ENCODE results near the gene HACE1. TPM values are rescaled to one million over a fixed set of nuclear protein-coding genes. Genes with fewer than 3 reads are reported as not detected.

The HACE1 gene
- total RNA-seq, 1 experiment from 2014 or later: 5.5 TPM

GRCh38 chr6:104679971-104680370 is 179.7 kb downstream of the HACE1 start:
- no peak overlapping the region for H3K27ac Mint-ChIP-seq (ENCODE audit: low read depth, unreplicated experiment)
- intact Hi-C loops (cut with micrococcal nuclease): no loop called here
- no peaks in the 10 kb centered on the region for H3K36me3 Mint-ChIP-seq (ENCODE audit: insufficient read depth, unreplicated experiment)
- no peaks in the 10 kb centered on the region for H3K4me1 Mint-ChIP-seq (ENCODE audit: insufficient read depth, unreplicated experiment)
- H3K4me3 Mint-ChIP-seq (ENCODE audit: unreplicated experiment): no peak overlapping the region
- ChIA-PET CTCF (no interaction called here), POLR2A (no interaction called here)
- no peaks in the 10 kb centered on the region for H3K9me3 Mint-ChIP-seq (ENCODE audit: unreplicated experiment)
- no peak for DNase-seq (ENCODE audit: unreplicated experiment)
- BruUV-seq (replicated peaks): no TSS peak
- no peak for TF ChIP-seq CTCF (IDR thresholded peaks at IDR 0.05; ENCODE audit: unreplicated experiment)
- no peaks in the 10 kb centered on the region for H3K27me3 Mint-ChIP-seq (ENCODE audit: insufficient read depth, unreplicated experiment)

Other genes with a start within 250 kb of the HACE1 start
- not detected in 2 replicates for gene LIN28B, start 97.2 kb upstream of the HACE1 start, total RNA-seq (2022)